ENCODE measurements around the gene PLCB4. TPM values are rescaled to one million over a fixed set of nuclear protein-coding genes. Genes with fewer than 3 reads are reported as not detected.

The PLCB4 gene
- total RNA-seq, 1 experiment from 2014 or later, result 14.9 TPM

- H3K36me3 ChIP-seq (ENCODE audit: low read depth), result no peaks in the 10 kb centered on the region
- intact Hi-C loops (cut with micrococcal nuclease; ENCODE audit: unreplicated experiment), result no loop called here
- no peak overlapping the region for H3K4me2 ChIP-seq
- H3K27ac ChIP-seq, result no peak overlapping the region
- no peak overlapping the region for H3K4me3 ChIP-seq
- H2AFZ ChIP-seq, result no peak overlapping the region
- peaks cover 9% of the 10 kb centered on the region; the same call in 1 of the 2 replicates for H3F3A ChIP-seq (ENCODE audit: insufficient read depth, low read depth)
- BruUV-seq (replicated peaks), result no TSS peak
- DNase-seq, result no peak
- H3K27me3 ChIP-seq (ENCODE audit: insufficient read depth, low read depth), result no peaks in the 10 kb centered on the region
- no peak for TF ChIP-seq EZH2 (IDR thresholded peaks at IDR 0.05; ENCODE audit: low read depth)
- TF ChIP-seq CTCF (conservative IDR thresholded peaks at IDR 0.05), result no peak
- H3K9me3 ChIP-seq (ENCODE audit: insufficient read depth, low read depth), result no peaks in the 10 kb centered on the region
- ChIA-PET CTCF (no interaction called here), POLR2A (ENCODE audit: unreplicated experiment) (no interaction called here)
- no peaks in the 10 kb centered on the region for H3K9me2 ChIP-seq (ENCODE audit: insufficient read depth)
- H4K20me1 ChIP-seq (ENCODE audit: insufficient read depth), result no peaks in the 10 kb centered on the region
- peaks cover 14% of the 10 kb centered on the region for H3K4me1 ChIP-seq (replicated peaks; ENCODE audit: insufficient read depth)
- no peaks in the 10 kb centered on the region for H3K79me2 ChIP-seq (ENCODE audit: low read depth)
Measured at GRCh38 chr20:9203081-9203447, 134.2 kb downstream of the PLCB4 start.

GRCh38 chr20:9204979-9205378 lies 136.1 kb downstream of the PLCB4 start:
- ChIA-PET POLR2A (ENCODE audit: unreplicated experiment) (no interaction called here), CTCF (no interaction called here)
- no peaks in the 10 kb centered on the region for H3K9me3 ChIP-seq (ENCODE audit: insufficient read depth, low read depth)
- H3K27me3 ChIP-seq (ENCODE audit: insufficient read depth, low read depth), result no peaks in the 10 kb centered on the region
- no peak overlapping the region for H3K4me3 ChIP-seq
- peaks cover 9% of the 10 kb centered on the region; the same call in 1 of the 2 replicates for H3F3A ChIP-seq (ENCODE audit: insufficient read depth, low read depth)
- intact Hi-C loops (cut with micrococcal nuclease; ENCODE audit: unreplicated experiment), result no loop called here
- H3K79me2 ChIP-seq (ENCODE audit: low read depth), result no peaks in the 10 kb centered on the region
- H3K36me3 ChIP-seq (ENCODE audit: low read depth), result no peaks in the 10 kb centered on the region
- H4K20me1 ChIP-seq (ENCODE audit: insufficient read depth), result no peaks in the 10 kb centered on the region
- no peak for TF ChIP-seq EZH2 (IDR thresholded peaks at IDR 0.05; ENCODE audit: low read depth)
- no peak for TF ChIP-seq CTCF (conservative IDR thresholded peaks at IDR 0.05)
- BruUV-seq (replicated peaks), result no TSS peak
- no peak for DNase-seq
- H3K27ac ChIP-seq, result no peak overlapping the region
- no peak overlapping the region for H3K4me2 ChIP-seq
- H2AFZ ChIP-seq, result no peak overlapping the region
- H3K4me1 ChIP-seq (replicated peaks; ENCODE audit: insufficient read depth), result peaks cover 14% of the 10 kb centered on the region
- no peaks in the 10 kb centered on the region for H3K9me2 ChIP-seq (ENCODE audit: insufficient read depth)

- no peak overlapping the region for H3K4me3 ChIP-seq
- no peaks in the 10 kb centered on the region for H3K9me2 ChIP-seq (ENCODE audit: insufficient read depth)
- H4K20me1 ChIP-seq (ENCODE audit: insufficient read depth), result no peaks in the 10 kb centered on the region
- no peak overlapping the region for H3K4me2 ChIP-seq
- no TSS peak for BruUV-seq (replicated peaks)
- DNase-seq, result no peak
- no peak for TF ChIP-seq EZH2 (IDR thresholded peaks at IDR 0.05; ENCODE audit: low read depth)
- TF ChIP-seq CTCF (conservative IDR thresholded peaks at IDR 0.05), result no peak
- no peaks in the 10 kb centered on the region for H3K79me2 ChIP-seq (ENCODE audit: low read depth)
- H3K36me3 ChIP-seq (ENCODE audit: low read depth), result no peaks in the 10 kb centered on the region
- no peaks in the 10 kb centered on the region for H3K9me3 ChIP-seq (ENCODE audit: insufficient read depth, low read depth)
- no peaks in the 10 kb centered on the region for H3F3A ChIP-seq (ENCODE audit: insufficient read depth, low read depth)
- intact Hi-C loops (cut with micrococcal nuclease; ENCODE audit: unreplicated experiment), result no loop called here
- ChIA-PET CTCF (no interaction called here), POLR2A (ENCODE audit: unreplicated experiment) (no interaction called here)
- no peaks in the 10 kb centered on the region for H3K4me1 ChIP-seq (replicated peaks; ENCODE audit: insufficient read depth)
- H2AFZ ChIP-seq, result no peak overlapping the region
- H3K27me3 ChIP-seq (ENCODE audit: insufficient read depth, low read depth), result no peaks in the 10 kb centered on the region
- no peak overlapping the region for H3K27ac ChIP-seq
Measured at GRCh38 chr20:9206486-9206885, 137.6 kb downstream of the PLCB4 start.

Measured in PC-9 (cell line).